GM21723 (cell line): ENCODE data around the gene DIPK1C.

ENCODE experiments used
- ATAC-seq: cut with Tn5 transposase; IDR thresholded peaks from one replicate; pipeline ENCODE4 v1.9.1; 2021; ENCODE audit warnings: mild to moderate bottlenecking, moderate library complexity; ENCODE audit not compliant: unreplicated experiment

DIPK1C gene

DNA sequence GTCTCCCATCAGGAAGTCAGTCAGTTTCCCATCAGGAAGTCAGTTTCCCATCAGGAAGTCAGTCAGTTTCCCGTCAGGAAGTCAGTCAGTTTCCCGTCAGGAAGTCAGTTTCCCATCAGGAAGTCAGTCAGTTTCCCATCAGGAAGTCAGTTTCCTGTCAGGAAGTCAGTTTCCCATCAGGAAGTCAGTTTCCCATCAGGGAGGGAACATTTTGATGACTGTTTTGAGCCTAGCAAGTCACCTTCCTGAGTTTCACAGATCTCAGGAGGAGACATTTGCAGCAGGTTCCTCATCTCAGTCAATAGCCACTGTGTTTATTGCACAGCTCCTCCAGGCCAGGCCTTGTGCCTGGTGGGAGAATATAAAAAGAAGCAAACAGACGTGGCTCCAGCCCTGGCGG, 31.9 kb downstream of the DIPK1C start:
- ATAC-seq: no peak

DNA sequence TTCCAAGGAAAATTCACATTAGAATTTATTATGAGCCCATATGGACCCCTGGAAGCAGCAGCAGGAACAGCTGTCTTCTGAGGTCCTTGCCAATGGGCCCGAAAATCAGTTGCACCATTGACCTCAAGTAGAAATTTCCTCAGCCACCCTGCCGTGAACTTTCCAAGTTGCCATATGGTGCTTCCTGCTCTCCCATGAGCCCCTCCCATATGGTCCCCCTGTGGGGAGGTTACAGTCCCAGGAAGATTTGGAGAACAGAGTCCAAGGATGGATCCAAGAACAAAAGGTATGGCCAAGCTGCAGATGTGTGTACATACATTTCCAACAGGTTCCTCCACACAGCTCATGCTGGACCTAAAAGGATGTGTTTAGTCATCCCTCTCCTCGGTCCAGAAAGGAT, 34.6 kb downstream of the DIPK1C start:
- ATAC-seq: no peak

DNA sequence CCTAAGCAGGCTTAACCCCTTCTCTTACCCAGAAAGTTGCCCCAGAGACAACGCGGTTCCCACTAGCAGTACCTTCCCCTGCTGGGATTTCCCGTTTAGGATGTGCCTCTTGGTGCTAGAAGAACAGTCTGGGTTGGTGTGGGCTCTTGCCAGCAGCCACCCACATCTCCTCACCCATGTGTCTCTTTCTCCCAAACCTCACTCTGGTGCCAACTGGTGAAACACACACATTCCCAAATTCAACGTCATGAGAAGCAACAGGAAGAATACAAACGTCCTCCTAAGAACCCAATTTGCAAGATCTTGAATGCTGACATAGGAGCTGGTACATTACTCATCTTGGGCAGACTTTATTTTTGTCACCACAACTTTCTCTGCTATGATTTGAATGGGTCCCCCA, 36.2 kb downstream of the DIPK1C start:
- no peak for ATAC-seq

DNA sequence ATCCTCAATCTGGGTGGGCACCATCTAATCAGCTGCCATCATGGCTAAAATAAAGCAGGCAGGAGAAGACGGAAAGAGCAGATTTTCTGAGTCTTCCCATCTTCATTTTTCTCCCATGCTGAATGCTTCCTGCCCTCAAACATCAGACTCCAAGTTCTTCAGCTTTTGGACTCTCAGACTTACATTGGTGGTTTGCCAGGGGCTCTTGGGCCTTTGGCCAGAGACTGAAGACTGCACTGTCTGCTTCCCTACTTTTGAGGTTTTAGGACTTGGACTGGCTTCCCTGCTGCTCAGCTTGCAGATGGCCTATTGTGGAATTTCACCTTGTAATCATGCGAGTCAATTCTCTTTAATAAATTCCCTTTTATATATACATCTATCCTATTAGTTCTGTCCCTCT, 36.6 kb downstream of the DIPK1C start:
- no peak for ATAC-seq

GRCh38 chr18:74419761-74420160, 37.3 kb downstream of the DIPK1C start:
- ATAC-seq: no peak

DNA sequence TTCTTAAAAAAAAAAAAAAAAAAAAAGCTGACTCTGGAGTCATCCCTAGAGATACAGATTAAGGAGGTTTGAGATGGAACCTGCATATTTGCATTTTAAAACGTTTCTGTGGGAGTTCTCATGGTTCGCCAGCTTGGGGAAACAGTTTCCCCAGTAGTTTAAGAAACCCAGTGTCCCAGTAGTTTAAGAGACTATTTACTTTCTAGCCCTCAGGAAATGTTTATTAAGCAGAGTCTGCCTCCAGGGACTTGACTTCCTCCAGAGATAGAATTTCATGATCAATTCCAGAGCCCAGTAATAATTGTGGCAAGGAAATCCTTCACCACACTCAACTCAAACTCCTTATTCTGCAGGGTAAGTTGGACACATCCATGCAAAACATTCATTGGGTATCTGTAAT, 39.1 kb downstream of the DIPK1C start:
- ATAC-seq: no peak

- no peak for ATAC-seq
Observed at GRCh38 chr18:74416124-74416523, 41.0 kb downstream of the DIPK1C start.

- ATAC-seq: no peak
Observed at GRCh38 chr18:74414953-74415515, 42.1 kb downstream of the DIPK1C start.

DNA sequence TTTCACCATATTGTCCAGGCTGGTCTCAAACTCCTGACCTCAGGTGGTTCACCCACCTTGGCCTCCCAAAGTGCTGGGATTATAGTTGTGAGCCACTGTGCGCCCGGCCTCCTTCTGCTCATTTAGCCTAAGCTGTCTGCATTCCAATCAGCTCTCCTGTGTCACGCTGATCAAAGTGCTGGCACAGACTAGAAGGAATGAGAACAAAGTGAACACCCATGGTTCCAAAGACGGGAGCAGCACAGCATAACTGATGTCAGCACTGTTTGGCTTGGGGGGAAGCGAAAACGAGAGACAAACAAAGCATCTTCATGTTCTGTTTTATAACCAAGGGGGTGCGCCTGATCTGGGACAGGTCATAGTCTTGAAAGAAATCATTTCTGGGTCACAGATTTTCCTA, 43.3 kb downstream of the DIPK1C start:
- no peak for ATAC-seq

GRCh38 chr18:74412116-74412880, 44.8 kb downstream of the DIPK1C start:
- no peak for ATAC-seq

- no peak for ATAC-seq
Observed at GRCh38 chr18:74411475-74411874, 45.6 kb downstream of the DIPK1C start.

DNA sequence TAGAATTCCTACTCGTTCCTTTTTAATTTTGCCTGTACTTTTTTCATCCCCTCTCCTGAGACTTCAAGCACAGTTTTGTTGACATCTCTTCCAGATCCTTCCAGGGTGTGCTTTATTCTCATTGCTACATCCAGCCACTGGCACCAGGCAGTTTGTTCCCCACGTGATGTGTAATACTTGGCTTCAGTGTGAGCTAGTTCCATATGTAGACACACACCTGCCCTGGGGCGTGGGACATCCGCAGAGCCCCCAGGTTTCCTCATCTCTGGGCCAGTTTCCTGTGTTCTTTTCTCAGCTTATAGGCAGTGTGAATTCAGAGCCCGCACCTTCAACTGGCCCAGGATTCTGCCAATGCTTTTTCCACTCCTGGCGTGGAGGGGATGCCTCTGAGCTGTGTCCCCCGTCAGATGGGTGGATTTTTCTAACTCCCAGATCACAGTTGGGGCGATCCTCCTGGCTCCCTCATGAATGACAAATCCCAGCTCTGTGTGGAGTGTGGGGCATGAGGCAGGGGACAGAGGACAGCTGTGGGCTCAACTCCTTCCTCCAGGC, 46.6 kb downstream of the DIPK1C start:
- no peak for ATAC-seq

DNA sequence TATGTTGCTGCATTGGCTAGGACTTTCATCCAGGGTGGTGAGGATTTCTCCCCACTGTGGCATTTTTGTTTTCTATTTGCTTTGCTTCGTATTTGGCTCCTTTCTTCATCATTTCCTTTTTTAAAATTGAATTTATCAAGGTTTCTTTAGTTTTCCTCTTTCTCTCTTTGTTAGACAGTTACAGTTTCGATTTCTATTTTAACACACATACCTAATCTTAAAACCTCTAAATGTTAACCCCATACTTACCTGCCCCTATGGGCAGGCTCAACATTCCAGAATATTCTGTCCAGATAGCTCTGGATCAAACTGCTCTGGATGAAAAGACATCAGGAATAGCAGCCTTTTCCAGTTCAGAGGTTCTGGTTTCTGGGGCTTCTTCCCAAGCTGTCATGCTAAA, 49.2 kb downstream of the DIPK1C start:
- peak; percentile 79 for ATAC-seq

- no peak for ATAC-seq
Observed at GRCh38 chr18:74402806-74403433, 54.2 kb downstream of the DIPK1C start.

DNA sequence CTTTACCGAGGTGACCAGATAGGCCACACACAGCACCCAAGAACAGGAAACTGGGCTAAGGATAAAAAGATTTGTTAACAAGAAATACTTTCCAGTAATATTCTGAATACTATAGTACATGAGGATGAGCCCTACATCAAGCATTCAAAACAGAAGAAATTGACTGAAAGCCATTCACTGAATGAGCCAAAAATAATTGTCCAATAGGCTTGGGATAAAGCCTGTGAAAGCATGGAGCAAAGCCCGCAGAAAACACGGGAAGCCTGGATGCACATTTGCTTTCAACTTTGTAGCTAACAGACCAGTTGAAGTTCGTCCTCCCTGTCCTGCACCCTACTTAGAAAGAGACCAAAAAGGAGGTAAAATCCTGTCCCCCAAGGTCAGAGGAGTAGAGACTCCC, 56.3 kb downstream of the DIPK1C start:
- no peak for ATAC-seq

- no peak for ATAC-seq
Observed at GRCh38 chr18:74399091-74399887, 57.8 kb downstream of the DIPK1C start.

DNA sequence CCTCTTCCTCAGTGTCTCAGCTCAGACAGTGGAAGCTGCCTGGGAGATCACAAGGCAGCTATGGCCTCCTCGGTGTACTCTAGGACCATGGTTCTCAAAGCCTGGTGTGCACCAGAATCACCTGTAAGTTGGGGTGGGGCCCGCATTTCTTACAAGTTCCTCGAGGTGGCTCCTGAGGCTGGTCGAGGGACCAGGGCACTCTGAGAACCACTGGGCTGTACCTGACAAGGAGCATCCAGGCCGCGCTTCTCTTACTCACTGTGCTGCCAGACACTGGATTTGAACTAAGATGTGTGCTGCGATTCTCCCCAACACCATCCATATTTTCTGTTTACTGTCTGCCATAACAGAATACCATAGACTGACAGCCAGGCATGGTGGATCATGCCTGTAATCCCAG, 59.5 kb downstream of the DIPK1C start:
- ATAC-seq: no peak

GRCh38 chr18:74396171-74397169, 60.6 kb downstream of the DIPK1C start:
- ATAC-seq: no peak

- ATAC-seq: no peak
Observed at GRCh38 chr18:74395648-74396154, 61.4 kb downstream of the DIPK1C start.

DNA sequence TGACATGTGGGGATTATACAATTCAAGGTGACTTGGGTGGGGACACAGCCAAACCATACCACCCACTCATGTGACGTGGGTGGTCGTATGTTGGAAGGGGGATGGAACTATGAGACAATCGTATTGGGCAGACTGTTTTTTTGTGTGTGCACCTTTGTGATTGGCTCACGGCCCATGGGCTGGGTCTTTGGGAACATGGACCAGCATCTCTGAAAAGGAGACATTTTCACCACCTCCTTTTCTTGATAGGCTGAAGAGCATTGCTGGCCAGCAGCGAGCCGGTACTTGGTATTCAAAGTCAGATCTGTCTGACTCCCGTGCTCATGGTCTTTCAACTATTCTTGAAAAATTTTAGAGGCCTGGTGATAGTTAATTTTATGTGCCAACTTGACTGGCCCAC, 62.1 kb downstream of the DIPK1C start:
- ATAC-seq: no peak
